Transverse colon (tissue), 4 donors: ENCODE measurements around the gene PLA1A. TPM values are rescaled to one million over a fixed set of nuclear protein-coding genes. Genes with fewer than 3 reads are reported as not detected.
"Not testable (repeated sequence)": the region's sequence is repeated elsewhere in the genome, so short reads cannot be mapped to it uniquely, and the experiment has no call there.

ENCODE experiments used
- DNase-seq: peaks from one replicate; pipeline ENCODE4 v3.0.0-alpha.2; 2019
- H3K27ac ChIP-seq, 4 donors: fragments of 200-600 bp; sonication (generic); 2 replicates each; pipeline ENCODE4 v1.5.1; 2016 to 2018; ENCODE audit warnings: inconsistent platforms in 4 of 4
- H3K27me3 ChIP-seq: fragments of 200-600 bp; sonication (generic); 2 replicates; pipeline ENCODE4 v1.5.1; 2017; ENCODE audit warnings: inconsistent platforms
- H3K36me3 ChIP-seq, 4 donors: fragments of 200-600 bp; sonication (generic); 2 replicates each; pipeline ENCODE4 v1.5.1; 2017 to 2019; ENCODE audit warnings: inconsistent platforms in 4 of 4
- H3K4me1 ChIP-seq, 4 donors: fragments of 200-600 bp; sonication (generic); 2 replicates each; pipeline ENCODE4 v1.5.1; 2017 to 2020; ENCODE audit warnings: inconsistent platforms in 4 of 4
- H3K4me3 ChIP-seq, 4 donors: fragments of 200-600 bp; sonication (generic); 1 replicate in 1 of 4; 2 replicates in 3 of 4; pipeline versions ENCODE4 v1.5.1 to v1.6.1; 2017 to 2019; ENCODE audit warnings: inconsistent platforms in 4 of 4
- H3K9me3 ChIP-seq, 2 donors: fragments of 200-600 bp; sonication (generic); 2 replicates each; pipeline ENCODE4 v1.5.1; 2017 to 2019; ENCODE audit warnings: inconsistent platforms in 2 of 2
- EP300 ChIP-seq: sonication (generic); formaldehyde crosslinking; IDR thresholded peaks from one replicate; pipeline ENCODE4 v1.6.1; 2017; ENCODE audit warnings: antibody characterized with exemption, low read depth
- POLR2A ChIP-seq: fragments of 450-650 bp; IDR thresholded peaks from one replicate; pipeline ENCODE4 v1.6.1; 2016; ENCODE audit warnings: antibody characterized with exemption, mild to moderate bottlenecking, moderate library complexity
- POLR2AphosphoS5 ChIP-seq, 3 donors: sonication (generic); formaldehyde crosslinking; IDR thresholded peaks; one replicate each; pipeline ENCODE4 v1.6.1; 2016; ENCODE audit warnings: antibody characterized with exemption in 3 of 3
- WGBS, 2 donors: methylation state at CpG; one replicate each; pipeline ENCODE4 v1.1.5; 2018; ENCODE audit warnings: low coverage in 1 of 2; 5-methylcytosine and 5-hydroxymethylcytosine counted together
- in situ Hi-C, 4 donors: fragments of 200-750 bp; cut with MboI; loops; one replicate each; pipeline versions ENCODE4 v1.15.0 to v1.15.1; 2017; ENCODE audit warnings: low sequenced_read_pairs in 3 of 4, low pct_ligation_motif_present in 1 of 4, low pct_unique_long_range_greater_than_20kb in 1 of 4
- intact Hi-C: fragments of 100-400 bp; cut with DNase I; formaldehyde crosslinking; loops from one replicate; pipeline ENCODE4 v1.15.1; 2023; ENCODE audit warnings: low total_unique reads
- total RNA-seq, 4 donors: library from RNA; depleted of rRNA; stranded (reverse); fragments of >200 nt; gene quantifications; one replicate each; pipeline ENCODE4 v1.1.0, GENCODE V29; 2016
- TF ChIP-seq, protein P1 (sequence below), 5 experiments: fragments of 200-600 bp in 3 of 5; fragments of 450-650 bp in 2 of 5; sonication (generic) in 3 of 5; IDR thresholded peaks; 1 replicate in 2 of 5; 2 replicates in 3 of 5; pipeline ENCODE4 v1.5.1; 2016 to 2017; ENCODE audit warnings: antibody characterized with exemption in 5 of 5, inconsistent platforms in 3 of 5, mild to moderate bottlenecking in 2 of 5, moderate library complexity in 1 of 5

The PLA1A gene
- total RNA-seq, 4 donors from 2014 or later = 0.95 to 3.2 (median 2.2) TPM; not detected in 1

DNA sequence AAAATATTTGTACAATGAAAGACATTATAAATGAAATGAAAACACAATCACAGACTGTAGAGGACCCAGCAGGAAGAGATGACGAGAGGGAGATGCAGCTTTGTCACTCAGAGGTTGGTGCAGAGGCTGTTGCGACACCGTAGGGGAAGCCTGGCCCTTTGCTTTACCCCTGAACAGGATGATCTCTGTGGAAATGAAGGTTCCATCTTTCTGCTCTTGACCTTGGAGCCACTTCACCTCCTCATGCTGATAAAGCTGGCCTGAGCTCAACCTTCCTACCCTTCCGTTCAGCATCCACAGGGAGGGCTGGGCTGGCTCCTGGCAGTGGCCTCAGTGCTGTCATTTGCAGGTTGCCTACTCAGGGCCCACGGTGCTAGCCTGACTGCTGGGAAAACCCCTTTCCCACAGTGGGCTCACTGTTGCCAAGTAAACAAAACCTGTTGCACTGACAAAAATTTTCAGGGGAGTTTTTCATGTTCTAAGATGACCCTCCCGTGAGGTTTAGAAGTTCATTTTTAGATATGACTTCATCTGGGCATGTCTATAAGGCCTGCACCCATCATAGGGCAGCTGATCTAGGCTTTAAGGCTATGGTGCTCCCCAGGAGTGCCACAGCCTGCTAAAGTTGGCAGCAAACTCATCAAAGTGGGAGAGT lies 35.3 kb upstream of the PLA1A start:
- Histone ChIP-seq H3K36me3 (no peaks in the 10 kb centered on the region), H3K27me3 (no peaks in the 10 kb centered on the region), H3K9me3 (no peaks in the 10 kb centered on the region), H3K27ac (no peak overlapping the region), H3K4me1 (no peaks in the 10 kb centered on the region), H3K4me3 (no peak overlapping the region)
- in situ Hi-C loops = no loop called here
- no peak for DNase-seq
- 56 to 71% methylated on average over 3 to 6 of the region's 6 CpGs for WGBS, 2 donors
- intact Hi-C loops = no loop called here
- TF ChIP-seq POLR2AphosphoS5 (IDR thresholded peaks at IDR 0.05) = no peak
- no peak for TF ChIP-seq POLR2A
- TF ChIP-seq, protein P1, sequence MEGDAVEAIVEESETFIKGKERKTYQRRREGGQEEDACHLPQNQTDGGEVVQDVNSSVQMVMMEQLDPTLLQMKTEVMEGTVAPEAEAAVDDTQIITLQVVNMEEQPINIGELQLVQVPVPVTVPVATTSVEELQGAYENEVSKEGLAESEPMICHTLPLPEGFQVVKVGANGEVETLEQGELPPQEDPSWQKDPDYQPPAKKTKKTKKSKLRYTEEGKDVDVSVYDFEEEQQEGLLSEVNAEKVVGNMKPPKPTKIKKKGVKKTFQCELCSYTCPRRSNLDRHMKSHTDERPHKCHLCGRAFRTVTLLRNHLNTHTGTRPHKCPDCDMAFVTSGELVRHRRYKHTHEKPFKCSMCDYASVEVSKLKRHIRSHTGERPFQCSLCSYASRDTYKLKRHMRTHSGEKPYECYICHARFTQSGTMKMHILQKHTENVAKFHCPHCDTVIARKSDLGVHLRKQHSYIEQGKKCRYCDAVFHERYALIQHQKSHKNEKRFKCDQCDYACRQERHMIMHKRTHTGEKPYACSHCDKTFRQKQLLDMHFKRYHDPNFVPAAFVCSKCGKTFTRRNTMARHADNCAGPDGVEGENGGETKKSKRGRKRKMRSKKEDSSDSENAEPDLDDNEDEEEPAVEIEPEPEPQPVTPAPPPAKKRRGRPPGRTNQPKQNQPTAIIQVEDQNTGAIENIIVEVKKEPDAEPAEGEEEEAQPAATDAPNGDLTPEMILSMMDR (IDR thresholded peaks at IDR 0.05) = no peak
- TF ChIP-seq EP300 = no peak

DNA sequence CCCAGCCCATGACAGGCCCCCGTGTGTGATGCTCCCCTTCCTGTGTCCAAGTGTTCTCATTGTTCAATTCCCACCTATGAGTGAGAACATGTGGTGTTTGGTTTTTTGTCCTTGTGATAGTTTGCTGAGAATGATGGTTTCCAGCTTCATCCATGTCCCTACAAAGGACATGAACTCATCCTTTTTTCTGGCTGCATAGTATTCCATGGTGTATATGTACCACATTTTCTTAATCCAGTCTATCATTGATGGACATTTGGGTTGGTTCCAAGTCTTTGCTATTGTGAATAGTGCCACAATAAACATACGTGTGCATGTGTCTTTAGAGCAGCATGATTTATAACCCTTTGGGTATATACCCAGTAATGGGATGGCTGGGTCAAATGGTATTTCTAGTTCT lies 34.4 kb upstream of the PLA1A start:
- H3K27ac ChIP-seq, DNase-seq, H3K27me3 ChIP-seq, intact Hi-C loops, H3K4me1 ChIP-seq, in situ Hi-C loops, H3K4me3 ChIP-seq, H3K36me3 ChIP-seq, H3K9me3 ChIP-seq: not testable (repeated sequence)
- 83% methylated on average over 1 to 2 of the region's 2 CpGs for WGBS, 2 donors

DNA sequence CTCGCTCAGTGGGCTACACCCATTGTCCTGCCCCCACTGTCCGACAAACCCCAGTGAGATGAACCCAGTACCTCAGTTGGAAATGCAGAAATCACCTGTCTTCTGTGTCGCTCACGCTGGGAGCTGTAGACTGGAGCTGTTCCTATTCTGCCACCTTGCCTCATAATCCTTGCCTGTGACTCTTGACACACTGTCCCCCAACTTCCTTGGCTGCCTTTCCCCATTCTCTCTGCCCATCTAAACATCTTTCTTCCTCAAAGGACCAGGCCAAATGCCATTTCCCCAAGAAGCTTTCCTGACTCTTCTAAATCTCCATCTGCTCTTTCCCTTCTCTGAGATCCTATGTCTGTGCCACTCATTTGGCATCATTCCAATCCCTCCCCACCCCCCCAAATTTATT lies 28.5 kb upstream of the PLA1A start:
- intact Hi-C loops = no loop called here
- H3K4me3 ChIP-seq = no peak overlapping the region
- no peaks in the 10 kb centered on the region for H3K4me1 ChIP-seq
- no peak overlapping the region for H3K27ac ChIP-seq
- DNase-seq = no peak
- 92 to 100% methylated on average over 2 to 4 of the region's 4 CpGs for WGBS, 2 donors
- TF ChIP-seq POLR2A = no peak
- no peak for TF ChIP-seq POLR2AphosphoS5 (IDR thresholded peaks at IDR 0.05)
- TF ChIP-seq, protein P1 (IDR thresholded peaks at IDR 0.05) = no peak
- TF ChIP-seq EP300 = no peak
- H3K27me3 ChIP-seq = no peaks in the 10 kb centered on the region
- in situ Hi-C loops = no loop called here
- H3K9me3 ChIP-seq = no peaks in the 10 kb centered on the region
- H3K36me3 ChIP-seq = no peaks in the 10 kb centered on the region

DNA sequence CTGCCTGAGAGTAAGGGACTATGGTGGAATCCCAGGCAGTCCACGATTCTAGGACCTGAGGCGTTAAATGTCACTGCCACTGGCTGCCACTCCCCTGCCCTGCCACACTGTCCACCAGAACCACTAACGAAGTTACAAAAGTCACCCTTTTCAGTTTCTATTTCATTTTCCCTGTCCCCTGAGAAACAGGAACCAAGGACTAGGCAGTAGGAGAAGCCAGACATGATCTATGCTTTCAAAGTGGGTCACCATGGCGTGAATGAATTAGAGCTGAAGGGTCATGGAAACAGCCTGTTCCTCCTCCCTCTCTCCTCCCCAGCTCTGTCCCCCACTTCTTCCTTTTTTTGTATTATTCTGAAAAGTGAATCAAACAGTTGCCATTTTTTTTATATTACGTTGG lies 27.5 kb upstream of the PLA1A start:
- Histone ChIP-seq H3K36me3 (no peaks in the 10 kb centered on the region), H3K4me3 (no peak overlapping the region), H3K27me3 (no peaks in the 10 kb centered on the region), H3K27ac (peak overlapping the region in 1 of 4 donors; percentile 19), H3K9me3 (no peaks in the 10 kb centered on the region), H3K4me1 (no peaks in the 10 kb centered on the region)
- intact Hi-C loops (no loop called here), in situ Hi-C loops (no loop called here)
- WGBS, 2 donors = 59 to 73% methylated on average over 3 to 5 of the region's 5 CpGs
- DNase-seq = no peak
- no peak for TF ChIP-seq POLR2A
- TF ChIP-seq, protein P1 (IDR thresholded peaks at IDR 0.05) = no peak
- no peak for TF ChIP-seq EP300
- TF ChIP-seq POLR2AphosphoS5 (IDR thresholded peaks at IDR 0.05) = no peak

DNA sequence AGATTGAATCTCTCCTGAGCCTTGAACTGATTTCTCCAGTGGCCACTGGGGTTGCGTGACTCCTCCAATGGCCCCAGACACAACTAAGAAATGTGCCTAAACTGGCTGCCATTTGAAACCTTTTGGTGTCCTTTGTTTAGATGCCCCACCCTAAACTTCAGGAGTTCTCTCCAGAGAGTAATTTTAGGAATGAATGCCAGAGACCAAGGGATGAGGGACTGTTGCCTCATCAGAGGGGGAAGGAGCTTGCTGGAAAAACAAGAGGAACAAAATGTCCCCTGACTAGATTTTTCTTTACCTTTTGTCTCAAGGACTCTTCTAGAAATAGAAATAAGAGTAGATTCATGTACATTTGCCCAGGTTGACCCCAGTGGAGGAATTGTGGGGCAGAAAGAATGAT lies 26.5 kb upstream of the PLA1A start:
- Histone ChIP-seq H3K27ac (peak overlapping the region in 2 of 4 donors; percentile 17 to 19), H3K36me3 (no peaks in the 10 kb centered on the region), H3K27me3 (no peaks in the 10 kb centered on the region), H3K4me3 (no peak overlapping the region), H3K4me1 (no peaks in the 10 kb centered on the region), H3K9me3 (no peaks in the 10 kb centered on the region)
- intact Hi-C loops = no loop called here
- DNase-seq = no peak
- no peak for TF ChIP-seq EP300
- 97% methylated on average over 1 of the region's 1 CpG; no CpG with 5 or more reads in 1 of the 2 donors for WGBS, 2 donors
- in situ Hi-C loops = no loop called here
